ENCODE data around the gene RASA3. TPM values are rescaled to one million over a fixed set of nuclear protein-coding genes. Genes with fewer than 3 reads are reported as not detected.

The RASA3 gene
- total RNA-seq, 2 experiments from 2014 or later: 65.6 to 73.9 TPM

DNA sequence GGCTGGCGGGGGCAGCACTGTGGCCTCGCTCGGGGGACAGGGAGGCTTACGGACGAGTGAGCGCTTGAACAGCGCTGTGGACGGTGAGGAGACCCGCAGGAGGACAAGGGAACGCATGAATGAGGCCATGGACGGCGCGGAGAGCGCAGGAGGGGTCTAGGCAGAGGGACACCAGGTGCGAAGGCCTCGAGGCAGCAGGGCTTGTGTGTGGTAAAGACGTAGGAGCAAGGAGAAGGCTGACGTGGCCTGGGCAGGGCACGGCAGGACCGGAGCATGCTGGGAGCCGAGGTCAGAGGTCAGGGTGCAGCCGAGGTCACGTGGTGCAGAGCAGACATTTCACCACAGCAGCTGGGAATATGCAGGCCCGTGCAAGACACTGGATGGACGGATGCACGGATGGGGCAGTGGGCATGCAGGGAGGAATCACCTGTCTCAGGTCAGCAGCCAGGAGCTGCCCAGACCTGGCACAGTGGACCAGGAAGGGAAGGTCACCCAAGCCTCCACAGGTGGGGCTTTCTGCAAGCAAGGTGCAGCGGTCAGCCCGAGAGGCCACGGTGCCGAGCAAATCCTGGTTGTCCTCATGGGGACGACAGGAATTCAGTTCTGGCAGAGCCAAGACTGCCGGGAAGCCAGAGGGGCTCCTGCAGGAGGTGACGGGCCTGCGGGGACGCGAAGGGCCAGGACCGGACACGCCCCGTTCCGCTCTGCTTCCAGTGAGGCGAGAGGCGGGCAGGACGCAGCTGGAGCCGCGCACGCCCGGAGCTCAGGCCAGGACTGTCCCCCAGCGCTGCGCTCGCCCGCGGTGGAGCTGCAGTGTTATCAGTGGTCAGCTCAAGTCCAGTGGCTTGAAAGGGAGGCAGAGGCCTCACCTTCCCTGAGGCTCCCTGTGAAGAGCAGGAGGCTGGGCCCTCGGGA is 72.2 kb downstream of the RASA3 start:
- H3K9me3 Mint-ChIP-seq: no peaks in the 10 kb centered on the region
- no peaks in the 10 kb centered on the region for H3K27me3 Mint-ChIP-seq
- POLR2A ChIA-PET: no interaction called here
- H3K36me3 Mint-ChIP-seq: no peaks in the 10 kb centered on the region
- H3K4me3 Mint-ChIP-seq: no peak overlapping the region
- DNase-seq (no peak), ATAC-seq (ENCODE audit: low read depth) (no peak)
- H3K4me1 Mint-ChIP-seq: peaks cover 17% of the 10 kb centered on the region
- no peak overlapping the region for H3K27ac Mint-ChIP-seq

- no peaks in the 10 kb centered on the region for H3K36me3 Mint-ChIP-seq
- no peak overlapping the region for H3K4me3 Mint-ChIP-seq
- no peaks in the 10 kb centered on the region for H3K9me3 Mint-ChIP-seq
- POLR2A ChIA-PET: no interaction called here
- no peak for DNase-seq
- no peak for ATAC-seq (ENCODE audit: low read depth)
- peaks cover 10% of the 10 kb centered on the region for H3K4me1 Mint-ChIP-seq
- H3K27ac Mint-ChIP-seq: no peak overlapping the region
- H3K27me3 Mint-ChIP-seq: no peaks in the 10 kb centered on the region
Observed at GRCh38 chr13:114059428-114059827, 73.0 kb downstream of the RASA3 start.

DNA sequence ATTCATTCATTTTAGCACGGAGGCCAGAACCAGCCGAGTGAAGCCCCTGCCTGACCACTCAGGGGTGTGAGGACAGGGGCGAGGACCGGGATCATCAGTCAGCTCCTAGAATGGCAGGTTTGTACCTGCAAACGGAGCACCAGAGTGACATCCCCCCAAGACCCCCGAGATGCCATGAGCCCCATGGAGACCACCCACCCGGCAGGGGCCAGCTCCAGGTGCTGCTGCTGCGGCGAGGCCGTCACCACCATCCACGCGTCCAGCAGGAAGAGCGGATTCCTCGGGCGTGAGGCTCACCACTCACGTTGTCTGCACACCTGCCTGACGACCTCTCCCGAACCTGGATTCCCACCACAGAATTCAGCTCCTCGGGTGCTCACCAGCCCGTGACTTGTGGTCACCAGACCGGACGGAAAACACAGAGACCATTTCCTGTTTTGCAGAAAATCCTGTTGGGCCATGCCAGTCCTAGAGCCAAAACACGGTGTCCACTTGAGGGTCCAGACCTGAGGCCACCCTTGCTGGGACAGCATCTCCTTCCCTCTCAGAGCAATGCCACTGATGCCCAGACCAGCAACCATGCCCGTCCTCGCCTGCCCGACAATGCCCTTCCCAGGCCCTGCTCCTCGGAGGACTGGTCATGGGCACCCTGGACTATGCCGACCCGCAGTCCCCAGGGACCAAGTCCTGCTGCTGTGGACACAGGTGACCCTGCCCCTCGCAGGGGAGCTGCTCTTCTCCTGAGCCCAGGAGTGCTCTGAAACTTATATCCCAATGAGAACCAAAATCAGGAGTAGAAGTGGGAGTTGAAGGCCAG is 74.2 kb downstream of the RASA3 start:
- no peak for DNase-seq
- Mint-ChIP-seq H3K27ac (no peak overlapping the region), H3K9me3 (no peaks in the 10 kb centered on the region), H3K4me3 (no peak overlapping the region), H3K36me3 (no peaks in the 10 kb centered on the region), H3K27me3 (no peaks in the 10 kb centered on the region), H3K4me1 (peaks cover under 1% of the 10 kb centered on the region)
- POLR2A ChIA-PET: no interaction called here
- no peak for ATAC-seq (ENCODE audit: low read depth)

- Mint-ChIP-seq H3K4me3 (no peak overlapping the region), H3K36me3 (no peaks in the 10 kb centered on the region)
- no peak for DNase-seq
Observed at GRCh38 chr13:114057166-114058050, 75.0 kb downstream of the RASA3 start.

DNA sequence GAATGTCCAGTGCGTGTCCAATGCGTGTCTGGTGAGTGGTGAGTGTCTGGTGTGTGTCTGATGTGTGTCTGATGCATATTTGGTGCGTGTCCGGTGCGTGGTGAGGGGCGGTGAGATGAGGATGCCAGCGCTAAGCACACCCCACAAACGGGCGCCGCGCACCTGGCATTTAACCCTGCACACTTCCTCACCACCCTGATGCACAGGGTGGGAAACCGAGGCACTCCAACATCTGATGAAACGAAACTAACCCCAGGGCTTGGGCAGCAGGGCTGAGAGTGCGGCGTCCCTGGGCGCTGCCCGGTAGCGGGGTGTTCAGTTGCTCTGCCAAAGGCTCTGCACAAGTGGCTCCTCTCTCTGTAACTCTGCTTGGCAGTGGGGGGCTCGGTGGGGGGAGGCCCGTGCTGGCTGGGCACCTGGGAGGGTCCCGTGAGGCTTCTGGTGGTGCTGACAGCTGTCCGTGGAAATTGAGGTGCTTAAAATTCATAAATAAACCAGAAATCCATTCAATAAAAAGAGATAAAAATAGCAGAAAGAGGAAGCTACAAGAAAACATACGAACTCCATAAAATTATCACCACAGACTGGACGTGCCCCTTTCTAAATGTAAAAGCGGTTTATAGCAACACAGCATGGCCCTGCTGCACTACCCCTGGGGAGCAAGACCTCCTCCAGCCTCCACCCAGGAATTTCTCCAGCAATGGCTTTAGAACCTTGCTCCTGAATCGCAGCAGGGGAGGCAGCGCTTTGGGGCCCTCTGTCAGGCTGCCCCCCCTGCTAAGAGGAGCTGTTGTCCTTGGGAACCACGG is 76.0 kb downstream of the RASA3 start:
- Mint-ChIP-seq H3K27ac (no peak overlapping the region), H3K4me3 (no peak overlapping the region), H3K4me1 (peaks cover 3% of the 10 kb centered on the region), H3K27me3 (no peaks in the 10 kb centered on the region), H3K36me3 (no peaks in the 10 kb centered on the region), H3K9me3 (no peaks in the 10 kb centered on the region)
- POLR2A ChIA-PET: no interaction called here
- no peak for DNase-seq
- no peak for ATAC-seq (ENCODE audit: low read depth)

More at GRCh38 chr13:114057166-114058050, 75.0 kb downstream of the RASA3 start:
- Mint-ChIP-seq H3K27ac (no peak overlapping the region), H3K27me3 (no peaks in the 10 kb centered on the region), H3K9me3 (no peaks in the 10 kb centered on the region), H3K4me1 (peaks cover 3% of the 10 kb centered on the region)
- POLR2A ChIA-PET: no interaction called here
- ATAC-seq (ENCODE audit: low read depth): peak; percentile 19

DNA sequence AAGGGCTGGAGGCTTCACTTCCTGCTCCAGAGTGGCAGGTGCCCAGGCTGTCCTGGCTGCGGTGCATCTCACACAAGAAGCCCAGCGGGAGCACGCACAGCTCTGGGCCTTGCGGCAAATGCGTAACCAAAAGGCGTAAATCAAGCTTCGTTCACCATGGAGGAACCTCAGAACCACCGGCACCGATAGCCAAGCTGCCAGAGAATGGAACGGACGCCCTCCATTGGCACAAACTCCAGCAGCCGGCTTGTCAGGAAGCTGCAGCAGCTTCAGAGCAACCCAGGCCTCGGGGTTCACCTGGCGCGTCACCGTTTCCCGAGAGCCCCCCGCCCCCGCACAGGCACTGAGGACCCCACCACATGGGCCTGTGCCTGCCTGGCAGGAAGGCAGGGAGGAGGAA is 76.7 kb downstream of the RASA3 start:
- Mint-ChIP-seq H3K27ac (no peak overlapping the region), H3K9me3 (no peaks in the 10 kb centered on the region), H3K36me3 (no peaks in the 10 kb centered on the region), H3K27me3 (no peaks in the 10 kb centered on the region), H3K4me3 (no peak overlapping the region), H3K4me1 (peaks cover 3% of the 10 kb centered on the region)
- DNase-seq (no peak), ATAC-seq (ENCODE audit: low read depth) (no peak)
- POLR2A ChIA-PET: no interaction called here

- H3K9me3 Mint-ChIP-seq: no peaks in the 10 kb centered on the region
- no peaks in the 10 kb centered on the region for H3K36me3 Mint-ChIP-seq
- no peak for DNase-seq
- H3K27ac Mint-ChIP-seq: no peak overlapping the region
- no peak overlapping the region for H3K4me3 Mint-ChIP-seq
- no peaks in the 10 kb centered on the region for H3K27me3 Mint-ChIP-seq
- POLR2A ChIA-PET: no interaction called here
- peaks cover 3% of the 10 kb centered on the region for H3K4me1 Mint-ChIP-seq
- ATAC-seq (ENCODE audit: low read depth): no peak
Observed at GRCh38 chr13:114054830-114055439, 77.5 kb downstream of the RASA3 start.

- H3K4me1 Mint-ChIP-seq: peaks cover 7% of the 10 kb centered on the region
- no peak for DNase-seq
- H3K4me3 Mint-ChIP-seq: no peak overlapping the region
- H3K9me3 Mint-ChIP-seq: no peaks in the 10 kb centered on the region
- ATAC-seq (ENCODE audit: low read depth): no peak
- POLR2A ChIA-PET: no interaction called here
- H3K27me3 Mint-ChIP-seq: no peaks in the 10 kb centered on the region
- H3K36me3 Mint-ChIP-seq: no peaks in the 10 kb centered on the region
- no peak overlapping the region for H3K27ac Mint-ChIP-seq
Observed at GRCh38 chr13:114054264-114054663, 78.2 kb downstream of the RASA3 start.

GRCh38 chr13:114053026-114053425 is 79.4 kb downstream of the RASA3 start:
- Mint-ChIP-seq H3K4me3 (no peak overlapping the region), H3K27ac (no peak overlapping the region), H3K27me3 (no peaks in the 10 kb centered on the region), H3K36me3 (peaks cover 4% of the 10 kb centered on the region), H3K9me3 (no peaks in the 10 kb centered on the region), H3K4me1 (peaks cover 13% of the 10 kb centered on the region)
- POLR2A ChIA-PET: no interaction called here
- ATAC-seq (ENCODE audit: low read depth) (no peak), DNase-seq (no peak)

GRCh38 chr13:114050536-114051450 is 81.6 kb downstream of the RASA3 start:
- Mint-ChIP-seq H3K9me3 (no peaks in the 10 kb centered on the region), H3K4me1 (peaks cover 15% of the 10 kb centered on the region), H3K27me3 (no peaks in the 10 kb centered on the region), H3K36me3 (peaks cover 6% of the 10 kb centered on the region), H3K4me3 (no peak overlapping the region), H3K27ac (no peak overlapping the region)
- ATAC-seq (ENCODE audit: low read depth) (no peak), DNase-seq (no peak)
- POLR2A ChIA-PET: no interaction called here

DNA sequence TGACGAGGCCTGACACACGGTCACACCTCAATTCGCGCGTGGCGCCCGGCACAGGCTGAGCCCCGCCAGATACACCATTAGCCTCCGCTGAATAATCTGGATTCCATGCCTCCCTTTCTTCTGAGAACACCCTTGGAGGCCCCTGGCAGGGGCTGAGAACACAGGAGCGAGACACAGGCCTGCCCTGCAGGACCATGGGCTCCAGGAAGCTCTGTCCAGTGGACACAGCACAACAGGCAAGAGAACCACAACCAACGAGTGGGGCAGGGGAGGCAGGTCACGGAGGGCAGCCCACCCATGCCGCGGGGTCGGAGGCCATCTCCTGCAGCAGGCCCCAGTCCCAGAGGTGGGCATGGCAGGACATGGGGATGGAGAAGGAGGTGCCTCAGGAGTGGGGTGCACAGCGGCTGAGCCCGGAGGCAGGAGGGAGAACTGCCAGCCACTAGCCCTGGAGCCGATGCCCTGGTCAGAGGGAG is 82.8 kb downstream of the RASA3 start:
- Mint-ChIP-seq H3K4me1 (peaks cover 16% of the 10 kb centered on the region), H3K27ac (no peak overlapping the region), H3K36me3 (peaks cover 7% of the 10 kb centered on the region), H3K9me3 (no peaks in the 10 kb centered on the region), H3K27me3 (no peaks in the 10 kb centered on the region), H3K4me3 (no peak overlapping the region)
- DNase-seq (no peak), ATAC-seq (ENCODE audit: low read depth) (no peak)
- POLR2A ChIA-PET: no interaction called here

All from activated naive CD8-positive, alpha-beta T cell treated with anti-CD3 and anti-CD28 coated beads, Interleukin-2, amount 10 ng/mL, durations not matched to agents 7 days and 5 days (primary cell).